IMR-90 (cell line): Measurements from ENCODE around the gene GRID1.

ENCODE experiments used
- CEBPB ChIP-seq: IDR thresholded peaks from 2 replicates; pipeline ENCODE4 v1.6.1; 2012; ENCODE audit warnings: low read depth, low read length, improper control_type of control experiment
- FOS ChIP-seq: fragments of 150-350 bp; IDR thresholded peaks from 2 replicates; pipeline ENCODE4 v1.6.1; 2016; ENCODE audit warnings: low read depth, low read length
- POLR2A ChIP-seq: IDR thresholded peaks from 2 replicates; pipeline ENCODE4 v1.6.1; 2012; ENCODE audit warnings: mild to moderate bottlenecking, low read depth, low read length
- RFX5 ChIP-seq: IDR thresholded peaks from 2 replicates; pipeline ENCODE4 v1.8.0; 2012; ENCODE audit warnings: low read depth, mild to moderate bottlenecking, low read length, moderate library complexity
- TF ChIP-seq, protein P1 (sequence below): conservative IDR thresholded peaks from 2 replicates; pipeline ENCODE4 v1.5.1; 2012; ENCODE audit warnings: mild to moderate bottlenecking, low read depth, low read length, improper control_type of control experiment
- TF ChIP-seq, protein P2 (sequence below): fragments of 150-350 bp; IDR thresholded peaks from 2 replicates; pipeline ENCODE4 v1.6.1; 2017; ENCODE audit warnings: mild to moderate bottlenecking, antibody characterized with exemption, low read length, low read depth

DNA sequence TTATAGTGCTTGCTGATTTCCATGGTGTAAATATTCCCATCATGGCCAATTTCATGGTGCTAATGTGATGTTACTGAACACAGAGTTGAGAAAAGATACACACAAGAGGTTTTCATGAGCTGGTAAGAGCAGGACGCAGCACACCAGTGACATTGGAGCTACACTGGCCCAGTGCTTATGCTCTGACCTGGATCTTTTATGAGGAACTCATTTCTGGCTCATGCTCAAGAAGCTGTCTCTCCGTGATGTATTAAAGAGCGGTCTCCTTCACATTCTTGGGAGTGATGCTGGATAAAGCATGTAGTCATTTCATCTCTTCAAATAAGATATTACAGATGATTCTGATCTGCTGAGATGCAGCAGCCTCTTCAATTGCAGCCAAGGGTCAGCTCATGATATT lies 785.2 kb downstream of the GRID1 start:
- no peak for TF ChIP-seq CEBPB
- TF ChIP-seq, protein P1, sequence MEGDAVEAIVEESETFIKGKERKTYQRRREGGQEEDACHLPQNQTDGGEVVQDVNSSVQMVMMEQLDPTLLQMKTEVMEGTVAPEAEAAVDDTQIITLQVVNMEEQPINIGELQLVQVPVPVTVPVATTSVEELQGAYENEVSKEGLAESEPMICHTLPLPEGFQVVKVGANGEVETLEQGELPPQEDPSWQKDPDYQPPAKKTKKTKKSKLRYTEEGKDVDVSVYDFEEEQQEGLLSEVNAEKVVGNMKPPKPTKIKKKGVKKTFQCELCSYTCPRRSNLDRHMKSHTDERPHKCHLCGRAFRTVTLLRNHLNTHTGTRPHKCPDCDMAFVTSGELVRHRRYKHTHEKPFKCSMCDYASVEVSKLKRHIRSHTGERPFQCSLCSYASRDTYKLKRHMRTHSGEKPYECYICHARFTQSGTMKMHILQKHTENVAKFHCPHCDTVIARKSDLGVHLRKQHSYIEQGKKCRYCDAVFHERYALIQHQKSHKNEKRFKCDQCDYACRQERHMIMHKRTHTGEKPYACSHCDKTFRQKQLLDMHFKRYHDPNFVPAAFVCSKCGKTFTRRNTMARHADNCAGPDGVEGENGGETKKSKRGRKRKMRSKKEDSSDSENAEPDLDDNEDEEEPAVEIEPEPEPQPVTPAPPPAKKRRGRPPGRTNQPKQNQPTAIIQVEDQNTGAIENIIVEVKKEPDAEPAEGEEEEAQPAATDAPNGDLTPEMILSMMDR: no peak
- TF ChIP-seq POLR2A: no peak
- no peak for TF ChIP-seq FOS
- TF ChIP-seq, protein P2, sequence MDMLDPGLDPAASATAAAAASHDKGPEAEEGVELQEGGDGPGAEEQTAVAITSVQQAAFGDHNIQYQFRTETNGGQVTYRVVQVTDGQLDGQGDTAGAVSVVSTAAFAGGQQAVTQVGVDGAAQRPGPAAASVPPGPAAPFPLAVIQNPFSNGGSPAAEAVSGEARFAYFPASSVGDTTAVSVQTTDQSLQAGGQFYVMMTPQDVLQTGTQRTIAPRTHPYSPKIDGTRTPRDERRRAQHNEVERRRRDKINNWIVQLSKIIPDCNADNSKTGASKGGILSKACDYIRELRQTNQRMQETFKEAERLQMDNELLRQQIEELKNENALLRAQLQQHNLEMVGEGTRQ: no peak
- TF ChIP-seq RFX5: no peak
